Activated CD4-positive, alpha-beta T cell treated with anti-CD3 and anti-CD28 coated beads for 24 hours (primary cell): Measurements from ENCODE around the gene KIAA1191.
"Not testable (repeated sequence)": the region's sequence is repeated elsewhere in the genome, so short reads cannot be mapped to it uniquely, and the experiment has no call there.

Experiments used
- DNase-seq, 2 donors: peaks; one replicate each; pipeline ENCODE4 v3.0.0-alpha.2; 2020; ENCODE audit warnings: low read depth in 2 of 2

KIAA1191 gene

DNA sequence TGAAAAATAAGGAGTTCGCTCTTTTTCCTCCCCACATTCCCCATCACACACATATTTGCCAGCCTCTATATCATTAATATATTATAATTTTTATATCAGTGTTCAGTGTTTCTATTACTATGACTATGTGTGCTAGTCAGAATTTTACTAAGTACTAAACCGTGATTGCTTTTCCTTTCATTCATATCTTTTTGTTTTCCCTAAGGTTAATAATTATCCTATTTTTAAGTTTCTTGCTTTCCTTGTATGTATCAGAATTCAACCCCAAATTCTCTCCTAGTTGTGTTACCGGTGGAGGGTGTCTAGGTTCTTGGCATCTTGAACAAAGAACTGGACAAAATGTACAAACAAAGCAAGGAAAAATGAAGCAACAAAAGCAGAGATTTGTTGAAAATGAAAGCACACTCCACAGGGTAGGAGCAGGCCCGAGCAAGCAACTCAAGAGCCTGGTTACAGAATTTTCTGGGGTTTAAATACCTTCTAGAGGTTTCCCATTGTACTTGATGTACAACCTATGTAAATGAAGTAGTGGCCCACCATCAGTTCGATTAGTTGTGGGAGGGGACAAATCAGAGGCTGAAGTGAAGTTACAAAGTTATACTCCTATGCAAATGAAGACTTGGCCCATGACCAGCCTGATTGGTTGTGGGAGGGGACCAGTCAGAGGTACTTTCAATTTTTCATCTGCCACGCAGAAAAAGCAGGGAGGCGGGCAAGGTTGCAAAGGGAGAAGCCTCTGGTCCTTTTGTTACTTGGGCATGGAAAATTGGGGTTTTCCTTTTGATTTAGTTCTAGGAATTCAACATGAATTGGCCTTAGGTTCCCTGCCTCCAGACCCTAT is 43.8 kb downstream of the KIAA1191 start:
- no peak for DNase-seq

DNA sequence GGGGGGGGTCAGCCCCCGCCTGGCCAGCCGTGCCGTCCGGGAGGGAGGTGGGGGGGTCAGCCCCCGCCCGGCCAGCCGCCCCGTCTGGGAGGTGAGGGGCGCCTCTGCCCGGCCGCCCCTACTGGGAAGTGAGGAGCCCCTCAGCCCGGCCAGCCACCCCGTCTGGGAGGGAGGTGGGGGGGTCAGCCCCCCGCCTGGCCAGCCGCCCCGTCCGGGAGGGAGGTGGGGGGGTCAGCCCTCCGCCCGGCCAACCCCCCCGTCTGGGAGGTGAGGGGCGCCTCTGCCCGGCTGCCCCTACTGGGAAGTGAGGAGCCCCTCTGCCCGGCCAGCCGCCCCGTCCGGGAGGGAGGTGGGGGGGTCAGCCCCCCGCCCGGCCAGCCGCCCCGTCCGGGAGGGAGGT is 56.2 kb downstream of the KIAA1191 start:
- not testable (repeated sequence) for DNase-seq
